Esophagus (tissue), 2 donors: ENCODE data around the gene HOXD12. TPM values are rescaled to one million over a fixed set of nuclear protein-coding genes. Genes with fewer than 3 reads are reported as not detected.

ENCODE experiments used
- H3K27ac ChIP-seq, 2 donors: one replicate each; pipeline ENCODE4 v1.5.1; 2013; ENCODE audit warnings: low read depth in 2 of 2, mild to moderate bottlenecking in 2 of 2, inconsistent platforms in 1 of 2, low read length in 1 of 2, moderate library complexity in 1 of 2
- H3K27me3 ChIP-seq, 2 donors: one replicate each; pipeline ENCODE4 v1.6.1; 2013; ENCODE audit warnings: low read length in 2 of 2, control low read depth in 1 of 2, mild to moderate bottlenecking in 1 of 2; ENCODE audit not compliant: insufficient read depth in 2 of 2, control insufficient read depth in 1 of 2
- H3K36me3 ChIP-seq, 2 donors: one replicate each; pipeline ENCODE4 v1.6.1; 2013; ENCODE audit warnings: low read length in 1 of 2; ENCODE audit not compliant: control insufficient read depth in 2 of 2, insufficient read depth in 2 of 2
- H3K4me1 ChIP-seq, 2 donors: one replicate each; pipeline ENCODE4 v1.6.1; 2013; ENCODE audit warnings: low read length in 1 of 2; ENCODE audit not compliant: control insufficient read depth in 2 of 2, insufficient read depth in 2 of 2
- H3K4me3 ChIP-seq, 2 donors: one replicate each; pipeline ENCODE4 v1.5.1; 2013; ENCODE audit warnings: low read length in 2 of 2, mild to moderate bottlenecking in 2 of 2, low read depth in 1 of 2, moderate library complexity in 1 of 2
- H3K9me3 ChIP-seq, 2 donors: one replicate each; pipeline ENCODE4 v1.6.1; 2013; ENCODE audit warnings: mild to moderate bottlenecking in 2 of 2, low read depth in 1 of 2, low read length in 1 of 2, moderate library complexity in 1 of 2; ENCODE audit not compliant: control insufficient read depth in 2 of 2, insufficient read depth in 1 of 2
- WGBS, 2 donors: extraction: QIAGEN DNeasy Blood & Tissue Kit; methylation state at CpG; one replicate each; pipeline ENCODE4 v1.1.7; 2013; 5-methylcytosine and 5-hydroxymethylcytosine counted together
- polyA plus RNA-seq, 2 donors: library from polyadenylated mRNA; stranded (reverse); fragments of 200-250 nt; gene quantifications; one replicate each; pipeline ENCODE4 v1.2.3, GENCODE V29; 2013
- donor health status: healthy with polysubstance abuse.
- donor health status: Bipolar disorder and iron deficiency.

Gene HOXD12
- polyA plus RNA-seq, 2 donors: not detected

GRCh38 chr2:176104316-176105077 lies 4.9 kb downstream of the HOXD12 start:
- Histone ChIP-seq H3K27ac (no peak overlapping the region), H3K36me3 (no peaks in the 10 kb centered on the region), H3K4me1 (peaks cover 9 to 11% of the 10 kb centered on the region in 2 donors), H3K27me3 (peaks cover 29 to 60% of the 10 kb centered on the region in 2 donors), H3K4me3 (no peak overlapping the region), H3K9me3 (peaks cover 0 to 12% of the 10 kb centered on the region in 2 donors)
- 6% methylated on average over 47 to 56 of the region's 56 CpGs for WGBS, 2 donors

- Histone ChIP-seq H3K36me3 (no peaks in the 10 kb centered on the region), H3K4me3 (no peak overlapping the region), H3K27ac (no peak overlapping the region), H3K4me1 (peaks cover 9 to 11% of the 10 kb centered on the region in 2 donors), H3K27me3 (peaks cover 26 to 60% of the 10 kb centered on the region in 2 donors), H3K9me3 (peaks cover 0 to 5% of the 10 kb centered on the region in 2 donors)
- WGBS, 2 donors: 5 to 12% methylated on average over 25 of the region's 25 CpGs
Observed at GRCh38 chr2:176105078-176105729, 5.6 kb downstream of the HOXD12 start.

- H3K36me3 ChIP-seq: no peaks in the 10 kb centered on the region
- peaks cover 9 to 11% of the 10 kb centered on the region in 2 donors for H3K4me1 ChIP-seq
- peak overlapping the region in 1 of 2 donors; percentile 44 for H3K4me3 ChIP-seq
- H3K27ac ChIP-seq: no peak overlapping the region
- WGBS, 2 donors: 9 to 17% methylated on average over 25 of the region's 25 CpGs
- H3K27me3 ChIP-seq: peaks cover 20 to 61% of the 10 kb centered on the region in 2 donors
- no peaks in the 10 kb centered on the region for H3K9me3 ChIP-seq
Observed at GRCh38 chr2:176105730-176106580, 6.4 kb downstream of the HOXD12 start.

- Histone ChIP-seq H3K9me3 (no peaks in the 10 kb centered on the region), H3K27me3 (peaks cover 16 to 60% of the 10 kb centered on the region in 2 donors), H3K27ac (no peak within 1 kb of the TSS), H3K4me1 (peaks cover 9 to 11% of the 10 kb centered on the region in 2 donors), H3K36me3 (no peaks in the 10 kb centered on the region), H3K4me3 (peak within 1 kb of the TSS; percentile 34 to 44)
- 3 to 4% methylated on average over 79 to 85 of the region's 85 CpGs for WGBS, 2 donors
Observed at GRCh38 chr2:176106581-176107539, 7.3 kb downstream of the HOXD12 start, which contains the start of gene HOXD11. HOXD11 (plus strand) TSS chr2:176107280; CDS start chr2:176107356, 76 bp downstream.

- H3K27me3 ChIP-seq: peaks cover 9 to 65% of the 10 kb centered on the region in 2 donors
- peak overlapping the region; percentile 11 to 44 for H3K4me3 ChIP-seq
- no peak overlapping the region for H3K27ac ChIP-seq
- 3% methylated on average over 44 to 59 of the region's 59 CpGs for WGBS, 2 donors
- H3K36me3 ChIP-seq: no peaks in the 10 kb centered on the region
- H3K9me3 ChIP-seq: peaks cover 0 to 2% of the 10 kb centered on the region in 2 donors
- peaks cover 9 to 11% of the 10 kb centered on the region in 2 donors for H3K4me1 ChIP-seq
Observed at GRCh38 chr2:176107731-176108181, 8.2 kb downstream of the HOXD12 start.

GRCh38 chr2:176109192-176109901 lies 9.8 kb downstream of the HOXD12 start:
- H3K27ac ChIP-seq: no peak overlapping the region
- no peak overlapping the region for H3K4me3 ChIP-seq
- no peaks in the 10 kb centered on the region for H3K36me3 ChIP-seq
- 10 to 16% methylated on average over 26 of the region's 26 CpGs for WGBS, 2 donors
- peaks cover 0 to 2% of the 10 kb centered on the region in 2 donors for H3K9me3 ChIP-seq
- peaks cover 8 to 9% of the 10 kb centered on the region in 2 donors for H3K4me1 ChIP-seq
- H3K27me3 ChIP-seq: peaks cover 11 to 59% of the 10 kb centered on the region in 2 donors

- 9 to 22% methylated on average over 4 of the region's 4 CpGs for WGBS, 2 donors
- Histone ChIP-seq H3K4me3 (no peak overlapping the region), H3K36me3 (no peaks in the 10 kb centered on the region), H3K27ac (no peak overlapping the region), H3K9me3 (peaks cover 0 to 2% of the 10 kb centered on the region in 2 donors), H3K27me3 (peaks cover 13 to 59% of the 10 kb centered on the region in 2 donors), H3K4me1 (peaks cover 3 to 4% of the 10 kb centered on the region in 2 donors)
Observed at GRCh38 chr2:176109946-176110345, 10.4 kb downstream of the HOXD12 start.
